Measurements from ENCODE around the gene B4GAT1.

Gene B4GAT1

GRCh38 chr11:66336234-66337102 is 11.0 kb downstream of the B4GAT1 start, which contains the start of gene RIN1:
TSS of gene RIN1 (minus strand) at chr11:66336434. CDS start at chr11:66336402, 32 bp downstream.
- TF ChIP-seq, protein P1, sequence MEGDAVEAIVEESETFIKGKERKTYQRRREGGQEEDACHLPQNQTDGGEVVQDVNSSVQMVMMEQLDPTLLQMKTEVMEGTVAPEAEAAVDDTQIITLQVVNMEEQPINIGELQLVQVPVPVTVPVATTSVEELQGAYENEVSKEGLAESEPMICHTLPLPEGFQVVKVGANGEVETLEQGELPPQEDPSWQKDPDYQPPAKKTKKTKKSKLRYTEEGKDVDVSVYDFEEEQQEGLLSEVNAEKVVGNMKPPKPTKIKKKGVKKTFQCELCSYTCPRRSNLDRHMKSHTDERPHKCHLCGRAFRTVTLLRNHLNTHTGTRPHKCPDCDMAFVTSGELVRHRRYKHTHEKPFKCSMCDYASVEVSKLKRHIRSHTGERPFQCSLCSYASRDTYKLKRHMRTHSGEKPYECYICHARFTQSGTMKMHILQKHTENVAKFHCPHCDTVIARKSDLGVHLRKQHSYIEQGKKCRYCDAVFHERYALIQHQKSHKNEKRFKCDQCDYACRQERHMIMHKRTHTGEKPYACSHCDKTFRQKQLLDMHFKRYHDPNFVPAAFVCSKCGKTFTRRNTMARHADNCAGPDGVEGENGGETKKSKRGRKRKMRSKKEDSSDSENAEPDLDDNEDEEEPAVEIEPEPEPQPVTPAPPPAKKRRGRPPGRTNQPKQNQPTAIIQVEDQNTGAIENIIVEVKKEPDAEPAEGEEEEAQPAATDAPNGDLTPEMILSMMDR (IDR thresholded peaks at IDR 0.05; ENCODE audit: control extremely low read depth, extremely low read depth, low read depth, missing control alignments) = peak; percentile 40
- peak; percentile 80 for DNase-seq (ENCODE audit: extremely low spot score)
- ChIA-PET POLR2A (interaction anchor here (0.5 to 0.6 kb wide), 2 partner anchors 286 to 490 kb away, joined by 3 read pairs; no protein-coding TSS in a partner anchor), CTCF (interaction anchor here (1.0 to 8.7 kb wide), 4 partner anchors 9 to 114 kb away, joined by 3 to 126 read pairs (median 12); partner anchors contain the start of gene BRMS1)

- ChIA-PET CTCF (interaction anchor here (1.0 to 8.7 kb wide), 6 partner anchors 10 to 113 kb away, joined by 3 to 126 read pairs (median 6); partner anchors contain the start of gene BRMS1), POLR2A (interaction anchor here (0.5 to 1.6 kb wide), 4 partner anchors 9 to 491 kb away, joined by 3 to 4 read pairs (median 3); partner anchors contain the start of gene BRMS1)
- TF ChIP-seq, protein P1 (IDR thresholded peaks at IDR 0.05; ENCODE audit: control extremely low read depth, extremely low read depth, low read depth, missing control alignments) = no peak
- no peak for DNase-seq (ENCODE audit: extremely low spot score)
Observed at GRCh38 chr11:66335531-66336233, 11.7 kb downstream of the B4GAT1 start.

DNA sequence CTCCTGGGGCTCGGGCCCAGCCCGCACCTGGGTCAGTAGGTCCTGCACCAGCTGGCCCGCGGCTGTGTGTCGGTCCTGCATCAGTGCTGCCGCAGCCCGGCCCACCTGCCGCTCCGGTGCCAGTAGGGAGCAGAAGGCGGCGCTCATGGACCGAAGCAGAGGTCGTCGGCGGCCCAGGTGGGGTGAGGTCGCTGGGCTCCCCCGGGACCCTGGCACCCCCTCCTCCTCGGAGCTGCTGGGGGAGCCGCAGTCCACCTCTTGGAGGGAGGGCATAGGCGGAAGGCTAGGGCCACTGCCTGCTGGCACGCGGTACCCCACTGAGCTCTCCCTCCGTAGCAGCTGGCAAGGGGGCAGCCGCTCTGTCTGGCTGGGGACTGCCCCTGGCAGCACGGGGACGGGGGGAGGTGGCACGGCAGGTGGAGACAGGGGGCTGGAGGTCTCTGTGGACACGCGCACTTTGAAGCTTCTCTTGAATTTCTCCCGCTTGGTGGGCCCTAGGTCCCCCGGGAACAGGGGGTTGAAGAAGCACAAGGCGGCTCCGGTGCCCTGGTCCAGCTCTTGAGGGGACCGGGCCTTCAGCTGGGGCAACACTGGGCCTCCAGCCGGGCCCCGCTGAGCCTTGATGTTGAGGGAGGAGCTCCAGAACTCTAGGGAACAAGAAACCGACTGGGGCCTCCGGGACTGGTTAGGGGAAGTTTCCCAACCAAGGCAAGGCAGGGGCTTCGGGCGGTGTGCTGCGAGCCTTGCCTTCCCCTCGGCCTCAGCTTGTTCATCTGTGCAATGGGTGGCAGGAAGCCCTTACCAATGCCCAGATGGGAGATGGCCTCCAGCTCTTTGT is 12.6 kb downstream of the B4GAT1 start:
- TF ChIP-seq, protein P1 (IDR thresholded peaks at IDR 0.05; ENCODE audit: control extremely low read depth, extremely low read depth, low read depth, missing control alignments) = no peak
- CTCF ChIA-PET = interaction anchor here (1.2 to 8.7 kb wide), 5 partner anchors 11 to 113 kb away, joined by 3 to 126 read pairs (median 7); partner anchors contain the start of gene BRMS1
- POLR2A ChIA-PET = interaction anchor here (1.0 to 1.6 kb wide), 2 partner anchors 10 to 22 kb away, joined by 3 to 4 read pairs; partner anchors contain the start of gene BRMS1
- no peak for DNase-seq (ENCODE audit: extremely low spot score)

DNA sequence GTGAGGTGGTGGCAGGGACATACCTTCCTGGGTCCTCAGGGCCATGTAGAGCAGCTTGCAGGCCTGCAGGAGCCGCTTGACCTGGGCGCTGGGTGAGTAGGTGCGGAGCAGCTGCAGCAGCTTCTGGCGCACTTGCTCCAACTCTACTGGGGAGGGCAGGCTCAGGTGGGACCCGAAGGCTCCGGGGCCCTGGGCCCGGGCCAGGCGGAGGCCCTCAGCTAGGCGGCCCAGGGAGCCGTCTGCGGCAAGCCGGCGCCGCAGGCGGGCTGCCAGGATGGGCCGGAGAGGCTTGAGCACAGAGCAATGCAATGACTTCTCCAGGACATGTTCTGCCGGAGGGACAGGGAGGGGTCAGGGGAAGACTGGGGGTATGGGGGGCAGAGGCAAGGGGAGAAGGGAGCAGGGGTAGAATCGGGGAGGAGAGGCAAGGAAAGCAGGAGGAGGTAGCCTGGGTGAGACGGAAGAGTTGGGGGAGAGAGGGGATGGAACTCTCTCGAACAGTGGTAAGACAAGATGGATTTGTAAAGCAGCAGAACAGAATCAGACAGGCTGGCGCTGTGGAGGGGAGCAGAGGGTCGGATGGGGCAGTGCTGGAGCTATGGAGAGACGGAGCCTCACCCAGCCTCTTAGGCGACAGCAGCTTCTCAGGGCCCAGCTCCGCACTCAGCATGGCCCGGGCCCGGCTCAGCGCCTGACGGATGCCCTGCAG is 13.4 kb downstream of the B4GAT1 start:
- DNase-seq (ENCODE audit: extremely low spot score) = no peak
- TF ChIP-seq, protein P1 (IDR thresholded peaks at IDR 0.05; ENCODE audit: control extremely low read depth, extremely low read depth, low read depth, missing control alignments) = no peak
- CTCF ChIA-PET = interaction anchor here (1.0 to 8.7 kb wide), 4 partner anchors 12 to 30 kb away, joined by 3 to 126 read pairs (median 12); partner anchors contain the start of gene BRMS1
- POLR2A ChIA-PET = interaction anchor here (1.6 kb wide), 1 partner anchor 21 kb away, joined by 4 read pairs; no protein-coding TSS in a partner anchor

DNA sequence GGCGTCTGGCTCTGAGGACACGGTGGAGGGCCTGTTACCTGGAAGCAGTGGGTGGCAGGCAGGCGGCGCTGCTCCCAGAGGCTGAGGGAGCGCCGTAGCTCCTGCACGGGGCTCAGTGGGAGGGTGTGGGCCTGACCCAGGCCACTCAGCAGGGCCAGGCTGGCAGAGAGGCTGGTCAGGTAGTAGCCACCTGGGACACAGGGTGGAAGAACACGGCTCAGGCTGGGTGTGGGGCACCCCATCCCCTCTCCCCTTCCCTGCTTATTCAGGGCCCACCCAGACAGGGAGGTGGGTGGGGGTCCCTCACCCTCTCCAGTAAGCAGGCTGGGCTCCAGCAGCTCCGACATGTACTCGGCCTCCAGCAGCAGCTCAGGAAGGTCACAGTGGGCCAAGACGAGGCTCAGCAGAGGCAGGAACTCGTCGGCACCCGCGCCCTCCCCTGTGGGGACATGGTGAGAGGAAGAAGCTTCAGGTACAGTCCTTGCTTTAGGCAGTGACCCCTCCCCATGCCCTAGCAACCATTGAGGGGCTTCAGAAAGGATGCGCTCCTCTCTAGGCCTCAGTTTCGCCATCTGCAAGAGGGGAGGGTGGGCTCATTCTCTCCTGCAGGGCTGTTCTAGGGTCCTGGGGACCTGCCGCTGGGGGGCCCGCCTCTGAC is 14.1 kb downstream of the B4GAT1 start:
- no peak for DNase-seq (ENCODE audit: extremely low spot score)
- ChIA-PET POLR2A (no interaction called here), CTCF (interaction anchor here (1.0 to 8.7 kb wide), 3 partner anchors 12 to 22 kb away, joined by 3 to 126 read pairs (median 17); partner anchors contain the start of gene BRMS1)
- TF ChIP-seq, protein P1 (IDR thresholded peaks at IDR 0.05; ENCODE audit: control extremely low read depth, extremely low read depth, low read depth, missing control alignments) = no peak

All from GM10248 (cell line).